ENCODE data around the gene SLC40A1. TPM values are rescaled to one million over a fixed set of nuclear protein-coding genes. Genes with fewer than 3 reads are reported as not detected.

The SLC40A1 gene
- total RNA-seq, 1 donor from 2014 or later: 3.1 TPM

- TF ChIP-seq EZH2 (IDR thresholded peaks at IDR 0.05; ENCODE audit: insufficient read depth, low read length) (no peak), CTCF (IDR thresholded peaks at IDR 0.05; ENCODE audit: insufficient read depth, low read depth, low read length) (no peak)
Measured at GRCh38 chr2:189524746-189525145, 55.8 kb downstream of the SLC40A1 start.

GRCh38 chr2:189522435-189523151 is 58.0 kb downstream of the SLC40A1 start:
- Histone ChIP-seq H3K79me2 (ENCODE audit: insufficient read depth, low read length) (no peaks in the 10 kb centered on the region), H3K27ac (ENCODE audit: low read depth, low read length) (no peak overlapping the region), H3K27me3 (ENCODE audit: insufficient read depth, low read length) (no peaks in the 10 kb centered on the region), H3K36me3 (ENCODE audit: insufficient read depth, low read length) (no peaks in the 10 kb centered on the region), H3K9me3 (ENCODE audit: insufficient read depth, low read depth, low read length) (no peaks in the 10 kb centered on the region), H3K4me3 (ENCODE audit: insufficient read depth, low read depth, low read length) (no peak overlapping the region), H2AFZ (ENCODE audit: low read depth, low read length) (no peak overlapping the region), H3K4me2 (ENCODE audit: low read length) (no peak overlapping the region), H3K9ac (ENCODE audit: low read length) (no peak overlapping the region), H3K4me1 (ENCODE audit: insufficient read depth, low read length) (no peaks in the 10 kb centered on the region), H4K20me1 (ENCODE audit: insufficient read depth, low read length) (no peaks in the 10 kb centered on the region)
- H3K27ac Mint-ChIP-seq (ENCODE audit: unreplicated experiment): no peak overlapping the region
- H3K27me3 Mint-ChIP-seq (ENCODE audit: low read depth, unreplicated experiment): no peaks in the 10 kb centered on the region
- H3K4me3 Mint-ChIP-seq (ENCODE audit: unreplicated experiment): no peak overlapping the region
- TF ChIP-seq CTCF (IDR thresholded peaks at IDR 0.05; ENCODE audit: insufficient read depth, low read depth, low read length) (no peak), EZH2 (IDR thresholded peaks at IDR 0.05; ENCODE audit: insufficient read depth, low read length) (no peak)
- FAIRE-seq: no peak
- no peaks in the 10 kb centered on the region for H3K9me3 Mint-ChIP-seq (ENCODE audit: unreplicated experiment)
- H3K36me3 Mint-ChIP-seq (ENCODE audit: low read depth, unreplicated experiment): no peaks in the 10 kb centered on the region
- H3K4me1 Mint-ChIP-seq (ENCODE audit: low read depth, unreplicated experiment): peaks cover 3% of the 10 kb centered on the region
- no peak for DNase-seq (ENCODE audit: low read depth)

More at GRCh38 chr2:189524746-189525145, 55.8 kb downstream of the SLC40A1 start:
- H3K9me3 Mint-ChIP-seq (ENCODE audit: unreplicated experiment): no peaks in the 10 kb centered on the region
- Histone ChIP-seq H3K36me3 (ENCODE audit: insufficient read depth, low read length) (no peaks in the 10 kb centered on the region), H3K79me2 (ENCODE audit: insufficient read depth, low read length) (no peaks in the 10 kb centered on the region), H3K4me3 (ENCODE audit: insufficient read depth, low read depth, low read length) (no peak overlapping the region), H4K20me1 (ENCODE audit: insufficient read depth, low read length) (no peaks in the 10 kb centered on the region), H3K27ac (ENCODE audit: low read depth, low read length) (no peak overlapping the region), H3K9me3 (ENCODE audit: insufficient read depth, low read depth, low read length) (no peaks in the 10 kb centered on the region), H3K9ac (ENCODE audit: low read length) (no peak overlapping the region), H3K27me3 (ENCODE audit: insufficient read depth, low read length) (no peaks in the 10 kb centered on the region), H3K4me1 (ENCODE audit: insufficient read depth, low read length) (no peaks in the 10 kb centered on the region), H2AFZ (ENCODE audit: low read depth, low read length) (no peak overlapping the region), H3K4me2 (ENCODE audit: low read length) (no peak overlapping the region)
- DNase-seq (ENCODE audit: low read depth) (no peak), FAIRE-seq (no peak)
- no peak overlapping the region for H3K4me3 Mint-ChIP-seq (ENCODE audit: unreplicated experiment)
- no peaks in the 10 kb centered on the region for H3K36me3 Mint-ChIP-seq (ENCODE audit: low read depth, unreplicated experiment)
- no peak overlapping the region for H3K27ac Mint-ChIP-seq (ENCODE audit: unreplicated experiment)
- H3K4me1 Mint-ChIP-seq (ENCODE audit: low read depth, unreplicated experiment): no peaks in the 10 kb centered on the region
- H3K27me3 Mint-ChIP-seq (ENCODE audit: low read depth, unreplicated experiment): no peaks in the 10 kb centered on the region

All from astrocyte (in vitro differentiated cells and primary cell).